SW480 (cell line): ENCODE data around the gene GIMD1.

Source experiments
- DNase-seq: peaks from one replicate; pipeline ENCODE4 v3.0.0-alpha.2; 2016; ENCODE audit warnings: low spot score

Gene GIMD1

GRCh38 chr4:106314960-106315359 lies 53.6 kb downstream of the GIMD1 start:
- DNase-seq: peak; percentile 0

GRCh38 chr4:106312997-106313522 lies 55.5 kb downstream of the GIMD1 start:
- DNase-seq: no peak

DNA sequence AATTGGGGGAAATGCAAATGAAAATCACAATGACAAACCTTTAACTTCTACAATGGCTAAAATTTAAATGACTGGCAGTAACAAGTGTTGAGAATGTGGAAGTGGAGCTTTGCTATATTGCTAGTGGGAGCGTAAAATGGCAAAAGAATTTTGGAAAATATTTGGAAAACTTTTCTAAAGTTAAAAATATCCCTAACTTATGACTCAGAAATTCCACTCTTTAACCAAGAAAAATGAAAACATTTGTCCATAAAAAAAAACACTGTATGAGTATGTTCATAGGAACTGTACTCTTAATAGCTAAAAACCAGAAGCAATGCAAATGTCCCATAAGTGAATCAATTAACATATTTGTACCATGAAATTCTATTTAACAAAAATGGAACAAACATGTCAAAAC lies 56.2 kb downstream of the GIMD1 start:
- DNase-seq: no peak
